GM23338 (cell line): Measurements from ENCODE around the gene VEPH1. TPM values are rescaled to one million over a fixed set of nuclear protein-coding genes. Genes with fewer than 3 reads are reported as not detected.
"Not testable (repeated sequence)": the region's sequence is repeated elsewhere in the genome, so short reads cannot be mapped to it uniquely, and the experiment has no call there.

Experiments used
- ATAC-seq: fragments of 200-7000 bp; cut with Tn5 transposase; 3 replicates; pipeline ENCODE4 v1.9.1; 2020
- DNase-seq: peaks from one replicate; pipeline ENCODE4 v3.0.0-alpha.2; 2015; ENCODE audit warnings: low spot score
- H2AFZ ChIP-seq: fragments of 200-600 bp; sonication (generic); 2 replicates; pipeline ENCODE4 v1.8.0; 2016; ENCODE audit warnings: antibody characterized with exemption, mild to moderate bottlenecking, moderate library complexity
- H3F3A ChIP-seq: fragments of 200-600 bp; sonication (generic); replicated peaks from 2 replicates; pipeline ENCODE4 v1.8.0; 2017; ENCODE audit warnings: antibody characterized with exemption, mixed run types, low read depth
- H3K27ac ChIP-seq: fragments of 200-600 bp; sonication (generic); 2 replicates; pipeline ENCODE4 v1.6.1; 2016; ENCODE audit warnings: low read depth
- H3K27me3 ChIP-seq: fragments of 200-600 bp; sonication (generic); 2 replicates; pipeline ENCODE4 v1.8.0; 2016; ENCODE audit warnings: mild to moderate bottlenecking, mixed run types, moderate library complexity; ENCODE audit not compliant: insufficient read depth
- H3K36me3 ChIP-seq: fragments of 200-600 bp; sonication (generic); 2 replicates; pipeline ENCODE4 v1.8.0; 2016; ENCODE audit warnings: mild to moderate bottlenecking; ENCODE audit not compliant: insufficient read depth
- H3K4me1 ChIP-seq: fragments of 200-600 bp; sonication (generic); 2 replicates; pipeline ENCODE4 v1.8.0; 2016; ENCODE audit warnings: mild to moderate bottlenecking, moderate library complexity; ENCODE audit not compliant: insufficient read depth
- H3K4me2 ChIP-seq: fragments of 200-600 bp; sonication (generic); 2 replicates; pipeline ENCODE4 v1.7.1; 2017; ENCODE audit warnings: mixed run types
- H3K4me3 ChIP-seq: fragments of 200-600 bp; sonication (generic); 2 replicates; pipeline ENCODE4 v1.6.1; 2016; ENCODE audit warnings: mixed run types
- H3K79me2 ChIP-seq: fragments of 200-600 bp; sonication (generic); replicated peaks from 2 replicates; pipeline ENCODE4 v1.8.0; 2017; ENCODE audit warnings: mild to moderate bottlenecking; ENCODE audit not compliant: insufficient read depth
- H3K9me2 ChIP-seq: fragments of 200-600 bp; sonication (generic); 2 replicates; pipeline ENCODE4 v1.8.0; 2017; ENCODE audit not compliant: insufficient read depth
- H4K20me1 ChIP-seq: fragments of 200-600 bp; sonication (generic); replicated peaks from 2 replicates; pipeline ENCODE4 v1.8.0; 2017; ENCODE audit warnings: mild to moderate bottlenecking; ENCODE audit not compliant: insufficient read depth
- H3K27ac Mint-ChIP-seq: 2 replicates; pipeline ENCODE4 v1.8.0; 2020; ENCODE audit warnings: inconsistent platforms, mild to moderate bottlenecking, moderate library complexity, mixed read lengths
- H3K27me3 Mint-ChIP-seq: 3 replicates; pipeline ENCODE4 v1.8.0; 2022; ENCODE audit warnings: low read depth, mild to moderate bottlenecking, moderate library complexity, mixed read lengths, inconsistent platforms; ENCODE audit not compliant: insufficient read depth, poor library complexity
- H3K36me3 Mint-ChIP-seq: 3 replicates; pipeline ENCODE4 v1.8.0; 2021; ENCODE audit warnings: low read depth, mild to moderate bottlenecking, inconsistent platforms, moderate library complexity, mixed read lengths
- H3K4me1 Mint-ChIP-seq: 3 replicates; pipeline ENCODE4 v1.8.0; 2020; ENCODE audit warnings: mild to moderate bottlenecking, inconsistent platforms, mixed read lengths
- H3K4me3 Mint-ChIP-seq: 3 replicates; pipeline ENCODE4 v1.8.0; 2021; ENCODE audit warnings: moderate library complexity, mild to moderate bottlenecking, inconsistent platforms, mixed read lengths
- H3K9me3 Mint-ChIP-seq: 3 replicates; pipeline ENCODE4 v1.8.0; 2020; ENCODE audit warnings: moderate library complexity, mild to moderate bottlenecking, inconsistent platforms, mixed read lengths
- CTCF ChIP-seq, 2 experiments: fragments of 200-600 bp in 1 of 2; sonication (generic) in 1 of 2; conservative IDR thresholded peaks; 2 replicates each; pipeline versions ENCODE4 v1.5.1 to v1.6.1; 2016 to 2017; ENCODE audit warnings: antibody characterized with exemption in 2 of 2, low read depth in 2 of 2, mild to moderate bottlenecking in 2 of 2, moderate library complexity in 1 of 2
- ZNF114 ChIP-seq: fragments of 250-450 bp; sonication (Bioruptor Pico); IDR thresholded peaks from 2 replicates; pipeline ENCODE4 v1.5.0; 2020; ENCODE audit warnings: mild to moderate bottlenecking, moderate library complexity
- polyA plus RNA-seq: library from polyadenylated mRNA; unstranded; fragments of >200 nt; fragmentation: Nextera tagmentation; extraction: Ambion mirVana; gene quantifications from 2 replicates; pipeline ENCODE4 v1.2.1, GENCODE V29; 2016
- total RNA-seq: library from RNA; depleted of rRNA; stranded (reverse); fragments of >200 nt; shearing (Covaris generic); gene quantifications from 2 replicates; pipeline ENCODE4 v1.2.3, GENCODE V29; 2014

The VEPH1 gene
- total and polyA plus RNA-seq, 2 experiments from 2014 or later: 15.4 to 33.8 TPM

GRCh38 chr3:157351981-157352380 lies 151.2 kb downstream of the VEPH1 start:
- Histone ChIP-seq H2AFZ (no peak overlapping the region), H3K36me3 (no peaks in the 10 kb centered on the region), H3K27me3 (no peaks in the 10 kb centered on the region), H3K9me2 (no peaks in the 10 kb centered on the region; the same call in 1 of the 2 replicates), H3K4me1 (no peaks in the 10 kb centered on the region), H3K27ac (no peak overlapping the region), H3K79me2 (no peaks in the 10 kb centered on the region), H4K20me1 (no peaks in the 10 kb centered on the region), H3F3A (no peaks in the 10 kb centered on the region), H3K4me3 (no peak overlapping the region), H3K4me2 (no peak overlapping the region)
- Mint-ChIP-seq H3K4me3 (no peak overlapping the region), H3K27me3 (no peaks in the 10 kb centered on the region), H3K4me1 (peaks cover 5% of the 10 kb centered on the region; the same call in 1 of the 3 replicates), H3K9me3 (no peaks in the 10 kb centered on the region; the same call in 2 of the 3 replicates), H3K27ac (no peak overlapping the region), H3K36me3 (no peaks in the 10 kb centered on the region)
- ATAC-seq (no peak), DNase-seq (no peak)
- peak in 1 of 2 experiments; percentile 57; a peak in 3 of 4 replicates for TF ChIP-seq CTCF (conservative IDR thresholded peaks at IDR 0.05; ENCODE audit: low read depth in 2 of 2)
- no peak for TF ChIP-seq ZNF114

GRCh38 chr3:157350651-157351050 lies 152.6 kb downstream of the VEPH1 start:
- not testable (repeated sequence) for H3K27me3 ChIP-seq, H3K79me2 ChIP-seq, DNase-seq, ATAC-seq, H3K9me2 ChIP-seq, H3F3A ChIP-seq, H3K9me3 Mint-ChIP-seq, H3K36me3 ChIP-seq, H4K20me1 ChIP-seq, H3K4me3 Mint-ChIP-seq, H3K4me3 ChIP-seq, H3K4me2 ChIP-seq, H3K4me1 ChIP-seq, H3K27ac ChIP-seq, H2AFZ ChIP-seq, H3K27me3 Mint-ChIP-seq, H3K27ac Mint-ChIP-seq, H3K4me1 Mint-ChIP-seq, H3K36me3 Mint-ChIP-seq

GRCh38 chr3:157348304-157349075 lies 154.7 kb downstream of the VEPH1 start:
- not testable (repeated sequence) for H3K4me1 ChIP-seq, DNase-seq, H3F3A ChIP-seq, H3K27me3 Mint-ChIP-seq, H3K36me3 ChIP-seq, H3K27me3 ChIP-seq, H3K9me3 Mint-ChIP-seq, H3K36me3 Mint-ChIP-seq, H3K4me3 ChIP-seq, H4K20me1 ChIP-seq, H3K27ac ChIP-seq, H3K27ac Mint-ChIP-seq, H3K79me2 ChIP-seq, H3K4me1 Mint-ChIP-seq, H3K4me3 Mint-ChIP-seq, ATAC-seq, H2AFZ ChIP-seq, H3K9me2 ChIP-seq, H3K4me2 ChIP-seq
- TF ChIP-seq CTCF (conservative IDR thresholded peaks at IDR 0.05; ENCODE audit: low read depth in 2 of 2): peak; percentile 14 to 50; a peak in 3 of 4 replicates
